ENCODE measurements around the gene DCTN1.

Gene DCTN1

GRCh38 chr2:74333896-74334586, 46.1 kb downstream of the DCTN1 start:
- no peaks in the 10 kb centered on the region for H3K27me3 Mint-ChIP-seq
- no peaks in the 10 kb centered on the region for H3K9me3 Mint-ChIP-seq
- no peaks in the 10 kb centered on the region for H3K36me3 Mint-ChIP-seq (ENCODE audit: low read depth)
- H3K4me1 Mint-ChIP-seq (ENCODE audit: low read depth): no peaks in the 10 kb centered on the region
- no peak for DNase-seq
- H3K27ac Mint-ChIP-seq: no peak overlapping the region
- no peak overlapping the region for H3K4me3 Mint-ChIP-seq

DNA sequence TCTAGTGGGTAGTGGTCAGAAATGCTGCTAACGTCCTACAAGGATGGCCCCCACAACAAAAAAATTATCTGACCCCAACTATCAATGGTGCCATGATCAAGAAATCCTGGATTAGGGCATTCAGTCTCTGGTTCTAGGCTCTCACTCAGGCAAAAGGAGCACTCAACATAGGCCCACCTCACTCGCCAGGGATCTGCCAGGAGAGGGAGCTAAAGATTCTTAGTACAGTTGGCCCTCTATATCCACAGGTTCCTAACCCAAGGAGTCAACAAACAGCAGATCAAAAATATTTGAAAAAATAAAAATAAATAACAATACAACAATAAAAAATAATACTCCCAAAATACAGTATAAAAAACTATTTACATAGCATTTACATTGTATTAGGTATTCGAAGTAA, 46.9 kb downstream of the DCTN1 start:
- Mint-ChIP-seq H3K27me3 (no peaks in the 10 kb centered on the region), H3K4me3 (no peak overlapping the region), H3K9me3 (no peaks in the 10 kb centered on the region), H3K36me3 (ENCODE audit: low read depth) (no peaks in the 10 kb centered on the region), H3K4me1 (ENCODE audit: low read depth) (no peaks in the 10 kb centered on the region), H3K27ac (no peak overlapping the region)
- DNase-seq: no peak

DNA sequence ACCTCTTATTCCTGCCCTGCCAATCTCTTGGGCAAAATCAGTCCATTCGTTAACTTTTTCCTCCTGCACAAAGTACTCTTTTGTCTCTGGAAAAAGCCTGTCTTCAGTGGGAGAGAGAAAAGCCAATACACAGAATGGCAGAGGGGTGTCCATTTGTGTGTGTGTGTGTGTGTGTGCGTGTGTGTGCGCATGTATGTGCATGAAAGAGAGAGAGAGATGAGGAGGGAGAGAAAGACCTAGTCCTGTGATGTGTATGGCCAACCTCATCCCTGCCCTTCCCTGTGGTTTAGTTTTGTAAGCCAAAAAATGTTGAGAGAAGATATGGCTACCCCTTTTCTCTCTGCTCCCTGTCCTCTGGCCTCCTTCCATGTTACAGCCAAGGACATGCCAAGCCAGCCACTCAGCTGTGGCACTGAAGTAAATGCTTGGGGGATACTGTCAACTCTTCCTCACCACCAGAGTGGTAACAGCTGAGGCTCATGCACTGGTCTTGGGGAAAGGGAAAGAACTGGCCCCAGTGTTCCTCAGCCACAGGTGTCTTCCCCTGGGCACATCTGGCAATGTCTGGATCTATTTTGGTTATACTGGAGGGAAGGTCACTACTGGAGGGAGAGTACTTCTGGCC, 47.4 kb downstream of the DCTN1 start:
- Mint-ChIP-seq H3K36me3 (ENCODE audit: low read depth) (no peaks in the 10 kb centered on the region), H3K27me3 (no peaks in the 10 kb centered on the region), H3K4me3 (no peak overlapping the region), H3K4me1 (ENCODE audit: low read depth) (no peaks in the 10 kb centered on the region), H3K27ac (no peak overlapping the region), H3K9me3 (no peaks in the 10 kb centered on the region)
- DNase-seq: no peak

GRCh38 chr2:74328573-74328972, 51.5 kb downstream of the DCTN1 start:
- DNase-seq: no peak
- no peaks in the 10 kb centered on the region for H3K36me3 Mint-ChIP-seq (ENCODE audit: low read depth)
- no peak overlapping the region for H3K27ac Mint-ChIP-seq
- no peaks in the 10 kb centered on the region for H3K4me1 Mint-ChIP-seq (ENCODE audit: low read depth)
- no peak overlapping the region for H3K4me3 Mint-ChIP-seq
- no peaks in the 10 kb centered on the region for H3K27me3 Mint-ChIP-seq
- no peaks in the 10 kb centered on the region for H3K9me3 Mint-ChIP-seq

DNA sequence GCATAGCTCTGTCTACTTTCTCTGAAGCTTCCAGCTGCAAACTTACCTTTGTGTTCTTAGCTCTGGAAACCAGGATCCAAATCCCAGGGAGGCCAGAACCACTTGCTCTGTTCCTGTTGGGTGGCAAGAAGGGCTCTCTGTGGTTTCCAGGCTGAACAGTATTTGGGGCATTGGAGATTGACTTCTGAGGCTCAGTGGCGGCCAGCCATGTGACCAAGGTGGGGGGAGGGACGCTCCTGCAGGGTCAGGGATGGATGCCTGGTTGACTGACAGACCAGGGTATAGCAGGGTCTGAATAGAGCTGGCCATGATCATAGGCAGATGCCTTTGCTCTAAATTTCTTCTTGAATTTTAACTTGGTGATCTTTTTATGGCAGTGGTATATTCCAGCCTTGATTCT, 52.0 kb downstream of the DCTN1 start:
- Mint-ChIP-seq H3K27me3 (no peaks in the 10 kb centered on the region), H3K4me3 (no peak overlapping the region), H3K4me1 (ENCODE audit: low read depth) (no peaks in the 10 kb centered on the region), H3K36me3 (ENCODE audit: low read depth) (no peaks in the 10 kb centered on the region), H3K9me3 (no peaks in the 10 kb centered on the region), H3K27ac (no peak overlapping the region)
- DNase-seq: no peak

GRCh38 chr2:74327627-74328026, 52.5 kb downstream of the DCTN1 start:
- no peak overlapping the region for H3K4me3 Mint-ChIP-seq
- H3K9me3 Mint-ChIP-seq: no peaks in the 10 kb centered on the region
- H3K4me1 Mint-ChIP-seq (ENCODE audit: low read depth): no peaks in the 10 kb centered on the region
- H3K27me3 Mint-ChIP-seq: no peaks in the 10 kb centered on the region
- no peak overlapping the region for H3K27ac Mint-ChIP-seq
- no peak for DNase-seq
- H3K36me3 Mint-ChIP-seq (ENCODE audit: low read depth): no peaks in the 10 kb centered on the region

DNA sequence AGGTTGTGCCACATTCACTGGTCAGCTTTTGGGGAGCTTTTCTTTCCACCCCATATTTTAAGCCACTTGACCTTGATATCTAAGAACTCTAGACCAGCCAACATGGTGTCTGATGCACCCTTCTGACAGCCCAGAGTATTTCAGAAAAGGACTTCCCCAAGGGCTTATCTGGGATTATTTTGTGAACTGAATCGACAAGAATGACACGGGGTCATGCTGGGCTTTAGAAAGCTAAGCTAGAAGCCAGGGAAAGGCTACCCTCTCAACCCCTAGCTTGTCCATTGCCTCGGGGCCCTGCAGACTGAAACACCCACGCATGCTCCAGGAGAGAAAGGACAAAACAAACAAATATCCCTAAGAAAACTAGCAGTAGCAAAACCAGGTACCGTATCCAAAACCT, 52.9 kb downstream of the DCTN1 start:
- DNase-seq: no peak
- H3K27me3 Mint-ChIP-seq: no peaks in the 10 kb centered on the region

DNA sequence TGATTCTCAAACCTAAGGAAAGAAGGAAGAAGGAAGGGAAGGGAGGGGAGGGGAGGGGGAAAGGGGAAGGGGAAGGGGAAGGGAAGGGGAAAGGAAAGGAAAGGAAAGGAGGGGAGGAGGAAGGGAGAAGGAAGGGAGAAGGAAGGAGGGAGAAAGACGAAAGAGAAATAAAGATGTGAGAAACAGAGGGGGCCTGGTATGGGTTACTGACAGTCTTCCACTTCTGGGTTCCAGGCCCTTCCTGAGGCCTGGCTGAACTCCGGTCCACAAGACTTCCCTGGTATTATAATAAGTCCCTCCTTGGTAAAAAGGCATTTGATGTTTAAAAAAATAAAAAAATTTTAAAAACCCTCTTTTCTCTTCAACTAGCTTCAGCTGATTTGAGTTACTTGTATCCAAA, 54.3 kb downstream of the DCTN1 start:
- no peaks in the 10 kb centered on the region for H3K27me3 Mint-ChIP-seq
- H3K9me3 Mint-ChIP-seq: no peaks in the 10 kb centered on the region
- H3K4me3 Mint-ChIP-seq: no peak overlapping the region
- H3K27ac Mint-ChIP-seq: no peak overlapping the region
- H3K4me1 Mint-ChIP-seq (ENCODE audit: low read depth): no peaks in the 10 kb centered on the region
- no peaks in the 10 kb centered on the region for H3K36me3 Mint-ChIP-seq (ENCODE audit: low read depth)
- no peak for DNase-seq

More for the DNA sequence above, 52.9 kb downstream of the DCTN1 start:
- Mint-ChIP-seq H3K36me3 (ENCODE audit: low read depth) (no peaks in the 10 kb centered on the region), H3K4me3 (no peak overlapping the region), H3K27ac (no peak overlapping the region), H3K4me1 (ENCODE audit: low read depth) (no peaks in the 10 kb centered on the region), H3K9me3 (no peaks in the 10 kb centered on the region)

GRCh38 chr2:74321737-74322136, 58.4 kb downstream of the DCTN1 start:
- H3K9me3 Mint-ChIP-seq: no peaks in the 10 kb centered on the region
- no peaks in the 10 kb centered on the region for H3K27me3 Mint-ChIP-seq
- H3K36me3 Mint-ChIP-seq (ENCODE audit: low read depth): no peaks in the 10 kb centered on the region
- H3K4me1 Mint-ChIP-seq (ENCODE audit: low read depth): no peaks in the 10 kb centered on the region
- no peak for DNase-seq
- no peak overlapping the region for H3K4me3 Mint-ChIP-seq
- H3K27ac Mint-ChIP-seq: no peak overlapping the region

DNA sequence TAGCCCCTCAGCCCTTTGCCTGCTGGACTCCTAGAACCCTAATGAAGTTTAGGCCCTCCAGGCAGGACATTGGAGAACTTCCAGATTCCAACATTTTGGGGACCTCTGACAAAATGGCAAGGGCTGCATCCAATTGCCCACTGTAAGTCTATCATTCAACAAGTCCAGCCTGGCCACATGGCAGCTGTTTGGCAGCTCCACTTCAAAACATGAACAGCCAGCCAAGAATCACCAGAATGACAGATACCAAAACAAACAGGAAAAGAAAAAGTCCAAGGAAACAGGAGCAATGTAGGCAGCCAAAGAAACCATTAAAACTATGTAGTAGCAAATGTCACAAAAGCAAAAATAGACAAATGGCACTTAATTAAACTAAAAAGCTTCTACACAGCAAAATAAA, 62.4 kb downstream of the DCTN1 start:
- no peaks in the 10 kb centered on the region for H3K4me1 Mint-ChIP-seq (ENCODE audit: low read depth)
- H3K4me3 Mint-ChIP-seq: no peak overlapping the region
- H3K27ac Mint-ChIP-seq: no peak overlapping the region

GRCh38 chr2:74316627-74317295, 63.4 kb downstream of the DCTN1 start:
- peaks cover 11% of the 10 kb centered on the region for H3K36me3 Mint-ChIP-seq (ENCODE audit: low read depth)
- no peak overlapping the region for H3K27ac Mint-ChIP-seq
- H3K4me1 Mint-ChIP-seq (ENCODE audit: low read depth): no peaks in the 10 kb centered on the region
- no peak overlapping the region for H3K4me3 Mint-ChIP-seq
- H3K27me3 Mint-ChIP-seq: no peaks in the 10 kb centered on the region
- no peak for DNase-seq
- no peaks in the 10 kb centered on the region for H3K9me3 Mint-ChIP-seq

More for the DNA sequence above, 62.4 kb downstream of the DCTN1 start:
- Mint-ChIP-seq H3K27me3 (no peaks in the 10 kb centered on the region), H3K36me3 (ENCODE audit: low read depth) (peaks cover 11% of the 10 kb centered on the region), H3K9me3 (no peaks in the 10 kb centered on the region)
- DNase-seq: no peak

DNA sequence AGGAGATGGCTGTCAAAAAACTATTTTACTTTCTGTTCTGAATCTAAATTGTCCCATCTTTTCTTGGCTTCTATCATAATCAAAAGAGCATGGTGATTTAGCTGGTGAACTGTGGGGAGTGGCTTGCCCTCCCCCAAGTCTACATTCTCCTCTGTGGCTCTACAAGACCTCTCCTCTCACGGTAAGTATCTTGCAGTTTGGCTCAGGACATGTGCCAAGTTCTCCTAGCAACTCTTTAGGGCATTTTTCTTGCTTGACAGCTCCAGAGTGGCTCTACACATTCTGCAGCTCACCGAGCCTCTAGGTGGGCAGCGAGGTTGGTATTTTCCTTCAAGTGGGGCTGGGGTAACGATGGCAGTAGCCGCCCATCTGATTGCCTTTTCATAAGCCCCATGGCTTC, 66.0 kb downstream of the DCTN1 start:
- Mint-ChIP-seq H3K36me3 (ENCODE audit: low read depth) (peaks cover 11% of the 10 kb centered on the region), H3K27me3 (no peaks in the 10 kb centered on the region), H3K4me3 (no peak overlapping the region), H3K27ac (no peak overlapping the region), H3K9me3 (no peaks in the 10 kb centered on the region), H3K4me1 (ENCODE audit: low read depth) (no peaks in the 10 kb centered on the region)
- no peak for DNase-seq

DNA sequence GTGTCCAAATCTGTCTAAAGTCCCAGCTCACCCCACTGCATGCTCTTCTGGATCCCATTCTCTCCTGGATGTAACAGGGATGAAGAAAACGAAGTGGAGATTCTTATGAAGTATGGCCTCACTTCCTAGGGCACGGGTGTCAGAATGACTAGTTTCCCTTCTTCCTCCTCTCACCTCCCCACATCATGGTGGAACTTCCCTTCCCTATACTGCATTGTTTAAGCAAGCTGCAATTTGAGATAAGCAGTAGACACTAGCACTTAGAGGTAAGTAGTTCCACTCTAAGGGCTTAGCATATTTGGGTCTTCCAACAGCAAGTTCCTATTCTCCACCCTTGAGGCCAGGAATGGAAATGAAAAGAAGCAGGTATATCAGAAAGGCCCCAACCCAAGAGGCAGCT, 66.6 kb downstream of the DCTN1 start:
- Mint-ChIP-seq H3K27ac (no peak overlapping the region), H3K4me3 (no peak overlapping the region), H3K9me3 (no peaks in the 10 kb centered on the region), H3K4me1 (ENCODE audit: low read depth) (no peaks in the 10 kb centered on the region), H3K36me3 (ENCODE audit: low read depth) (peaks cover 11% of the 10 kb centered on the region), H3K27me3 (no peaks in the 10 kb centered on the region)
- no peak for DNase-seq

DNA sequence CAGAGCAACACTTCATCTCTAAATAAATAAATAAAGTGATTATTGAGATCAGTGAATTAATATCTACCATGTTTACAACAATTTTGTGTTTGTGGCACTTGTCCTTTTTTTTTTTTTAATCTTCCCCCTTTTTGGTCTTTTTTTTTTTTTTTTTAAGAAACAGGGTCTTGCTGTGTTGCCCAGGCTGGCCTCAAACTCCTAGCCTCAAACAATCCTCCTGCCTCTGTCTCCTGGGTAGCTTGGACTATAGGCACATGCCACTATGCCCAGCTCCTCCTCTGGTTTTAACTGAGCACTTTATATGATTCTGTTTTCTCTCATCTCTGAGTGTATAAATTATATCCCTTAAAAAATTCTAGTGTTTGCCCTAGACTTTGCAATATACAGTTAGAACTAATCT, 67.2 kb downstream of the DCTN1 start:
- H3K4me3 Mint-ChIP-seq: no peak overlapping the region
- H3K27ac Mint-ChIP-seq: no peak overlapping the region
- no peaks in the 10 kb centered on the region for H3K4me1 Mint-ChIP-seq (ENCODE audit: low read depth)
- no peaks in the 10 kb centered on the region for H3K9me3 Mint-ChIP-seq
- DNase-seq: no peak
- H3K27me3 Mint-ChIP-seq: no peaks in the 10 kb centered on the region
- peaks cover 11% of the 10 kb centered on the region for H3K36me3 Mint-ChIP-seq (ENCODE audit: low read depth)
